NK-92 (cell line): ENCODE measurements around the gene GPR37L1.
"Not testable (repeated sequence)": the region's sequence is repeated elsewhere in the genome, so short reads cannot be mapped to it uniquely, and the experiment has no call there.

ENCODE experiments used
- DNase-seq: peaks from one replicate; lab custom pipeline; 2025; ENCODE audit not compliant: unreplicated experiment; lab: John Stamatoyannopoulos, UW

Gene GPR37L1

GRCh38 chr1:202107801-202108731 lies 14.7 kb upstream of the GPR37L1 start:
- DNase-seq, result no peak

- no peak for DNase-seq
Measured at GRCh38 chr1:202110977-202111376, 11.7 kb upstream of the GPR37L1 start.

- not testable (repeated sequence) for DNase-seq
Measured at GRCh38 chr1:202111589-202111988, 11.1 kb upstream of the GPR37L1 start.

GRCh38 chr1:202112859-202113689 lies 9.6 kb upstream of the GPR37L1 start:
- no peak for DNase-seq

GRCh38 chr1:202113690-202114300 lies 8.9 kb upstream of the GPR37L1 start:
- no peak for DNase-seq

GRCh38 chr1:202116287-202116686 lies 6.4 kb upstream of the GPR37L1 start:
- DNase-seq, result no peak

- DNase-seq, result no peak
Measured at GRCh38 chr1:202117898-202118371, 4.8 kb upstream of the GPR37L1 start.

GRCh38 chr1:202121006-202121405 lies 1.7 kb upstream of the GPR37L1 start:
- DNase-seq, result no peak

- DNase-seq, result no peak
Measured at GRCh38 chr1:202123336-202123813, 658 bp downstream of the GPR37L1 start.

GRCh38 chr1:202124142-202124541 lies 1.4 kb downstream of the GPR37L1 start:
- DNase-seq, result no peak

GRCh38 chr1:202125611-202126010 lies 2.9 kb downstream of the GPR37L1 start:
- DNase-seq, result no peak

- DNase-seq, result no peak
Measured at GRCh38 chr1:202126426-202126825, 3.7 kb downstream of the GPR37L1 start.

GRCh38 chr1:202127061-202127460 lies 4.3 kb downstream of the GPR37L1 start:
- DNase-seq, result no peak

GRCh38 chr1:202127836-202128622 lies 5.3 kb downstream of the GPR37L1 start:
- no peak for DNase-seq

GRCh38 chr1:202129453-202130296 lies 7.0 kb downstream of the GPR37L1 start:
- no peak for DNase-seq

GRCh38 chr1:202130297-202130721 lies 7.6 kb downstream of the GPR37L1 start:
- no peak for DNase-seq

GRCh38 chr1:202130816-202131522 lies 8.3 kb downstream of the GPR37L1 start:
- no peak for DNase-seq

GRCh38 chr1:202131956-202132821 lies 9.5 kb downstream of the GPR37L1 start:
- no peak for DNase-seq
